Measurements from ENCODE around the gene TBC1D23.
"Not testable (repeated sequence)": the region's sequence is repeated elsewhere in the genome, so short reads cannot be mapped to it uniquely, and the experiment has no call there.

The TBC1D23 gene

GRCh38 chr3:100260685-100261484 lies at the start of gene TBC1D23:
Gene TBC1D23, plus strand, starts transcription at chr3:100260992. Its CDS starts 27 bp downstream, at chr3:100261019.
- peak; percentile 97 for DNase-seq

DNA sequence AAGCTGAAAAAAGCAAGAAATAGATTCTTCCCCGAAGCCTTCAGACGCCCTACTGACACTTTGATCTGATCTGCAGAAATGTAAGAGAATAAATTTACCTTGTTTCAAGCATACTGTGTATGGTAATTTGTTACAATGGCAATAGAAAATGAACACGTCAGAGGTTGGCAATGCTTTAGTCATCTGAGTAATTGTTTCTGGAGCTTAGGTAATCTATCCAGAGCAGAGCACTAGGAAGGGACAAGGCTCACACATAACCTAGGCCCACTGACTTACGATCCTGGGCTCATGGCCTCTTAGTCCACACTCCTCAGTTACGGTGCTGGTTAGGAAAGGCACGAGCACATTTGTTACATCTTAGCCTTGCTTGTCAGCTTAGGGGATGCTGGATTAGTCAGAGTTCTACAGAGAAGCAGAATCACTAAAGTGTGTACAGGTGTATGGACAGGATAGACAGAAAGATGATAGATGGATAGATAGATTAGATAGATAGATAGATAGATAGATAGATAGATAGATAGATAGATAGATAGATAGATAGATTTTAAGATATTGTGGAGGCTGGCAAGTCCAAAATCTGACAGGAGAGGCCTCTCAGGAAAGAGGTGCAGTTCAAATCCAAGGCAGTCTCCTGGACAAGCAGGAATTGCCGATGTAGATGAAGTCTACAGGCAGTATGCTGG lies 46.8 kb upstream of the TBC1D23 start:
- no peak for DNase-seq

- DNase-seq, result no peak
Observed at GRCh38 chr3:100214574-100214964, 46.2 kb upstream of the TBC1D23 start.

DNA sequence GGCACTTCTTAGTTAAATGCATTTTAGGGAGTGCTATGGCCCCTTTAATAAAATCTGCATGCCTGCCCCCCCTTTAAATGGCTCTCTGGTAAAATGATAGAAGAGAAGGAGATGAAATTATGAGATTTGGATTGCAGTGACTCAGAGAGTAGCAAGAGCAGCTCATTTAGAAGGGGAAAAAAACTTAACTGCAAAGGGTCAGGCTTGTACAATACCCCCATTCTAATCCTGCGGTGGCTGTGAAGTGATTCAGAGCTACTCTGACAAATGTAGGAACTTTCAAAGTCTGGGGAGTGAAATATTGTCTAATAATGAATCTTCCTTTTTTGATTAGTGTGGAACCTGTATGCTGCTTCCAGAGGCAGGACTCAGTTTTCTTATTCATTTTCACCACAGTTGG lies 44.1 kb upstream of the TBC1D23 start:
- DNase-seq, result no peak

- DNase-seq, result no peak
Observed at GRCh38 chr3:100221159-100221558, 39.6 kb upstream of the TBC1D23 start.

DNA sequence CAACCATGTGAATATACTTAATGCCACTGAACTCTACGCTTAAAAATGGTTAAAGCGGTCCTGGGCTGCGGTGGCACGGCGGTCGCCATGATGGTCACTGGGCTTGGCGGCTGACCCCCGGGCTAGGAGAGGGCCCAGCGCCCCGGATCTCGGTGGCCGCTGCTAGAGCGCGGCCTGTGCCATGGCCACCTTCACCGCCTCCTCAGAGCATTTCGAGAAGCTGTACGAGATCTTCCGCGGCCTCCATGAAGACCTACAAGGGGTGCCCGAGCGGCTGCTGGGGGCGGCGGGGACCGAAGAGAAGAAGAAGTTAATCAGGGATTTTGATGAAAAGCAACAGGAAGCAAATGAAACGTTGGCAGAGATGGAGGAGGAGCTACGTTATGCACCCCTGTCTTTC lies 35.6 kb upstream of the TBC1D23 start:
- DNase-seq, result no peak

DNA sequence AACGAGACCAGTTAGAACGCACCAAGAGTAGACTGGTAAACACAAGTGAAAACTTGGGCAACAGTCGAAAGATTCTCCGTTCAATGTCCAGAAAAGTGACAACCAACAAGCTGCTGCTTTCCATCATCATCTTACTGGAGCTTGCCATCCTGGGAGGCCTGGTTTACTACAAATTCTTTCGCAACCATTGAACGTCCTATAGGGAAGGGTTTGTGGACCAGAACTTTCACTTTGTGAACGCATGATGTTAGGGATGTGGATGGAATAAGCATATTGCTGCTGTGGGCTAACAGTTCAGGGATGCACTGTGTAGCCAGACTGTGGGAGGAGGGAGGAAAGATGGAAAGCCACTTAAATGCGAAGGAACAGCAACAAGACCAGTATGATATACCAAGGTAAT lies 34.9 kb upstream of the TBC1D23 start:
- no peak for DNase-seq

- DNase-seq, result no peak
Observed at GRCh38 chr3:100226712-100227429, 33.9 kb upstream of the TBC1D23 start.

GRCh38 chr3:100227511-100227921 lies 33.3 kb upstream of the TBC1D23 start:
- DNase-seq, result no peak

- DNase-seq, result no peak
Observed at GRCh38 chr3:100228247-100228646, 32.5 kb upstream of the TBC1D23 start.

DNA sequence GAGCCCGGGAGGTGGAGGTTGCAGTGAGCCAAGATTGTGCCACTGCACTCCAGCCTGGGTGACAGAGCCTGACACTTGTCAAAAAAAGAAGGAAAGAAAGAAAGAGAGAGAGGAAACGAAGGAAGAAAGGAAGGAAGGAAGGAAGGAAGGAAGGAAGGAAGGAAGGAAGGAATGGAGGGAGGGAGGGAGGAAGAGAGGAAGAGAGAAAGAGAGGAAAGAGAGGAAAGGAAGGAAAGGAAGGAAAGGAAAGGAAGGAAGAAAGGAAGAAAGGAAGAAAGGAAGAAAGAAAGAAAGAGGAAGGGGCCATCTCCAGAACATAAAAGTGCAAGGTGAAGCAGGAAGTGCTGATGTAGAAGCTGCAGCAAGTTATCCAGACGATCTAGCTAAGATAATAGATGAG lies 31.6 kb upstream of the TBC1D23 start:
- not testable (repeated sequence) for DNase-seq

GRCh38 chr3:100230710-100231109 lies 30.1 kb upstream of the TBC1D23 start:
- no peak for DNase-seq

GRCh38 chr3:100231668-100232067 lies 29.1 kb upstream of the TBC1D23 start:
- no peak for DNase-seq

- DNase-seq, result no peak
Observed at GRCh38 chr3:100234364-100234763, 26.4 kb upstream of the TBC1D23 start.

GRCh38 chr3:100238599-100238998 lies 22.2 kb upstream of the TBC1D23 start:
- no peak for DNase-seq

- DNase-seq, result not testable (repeated sequence)
Observed at GRCh38 chr3:100242471-100242870, 18.3 kb upstream of the TBC1D23 start.

- no peak for DNase-seq
Observed at GRCh38 chr3:100244264-100244663, 16.5 kb upstream of the TBC1D23 start.

GRCh38 chr3:100245136-100245535 lies 15.7 kb upstream of the TBC1D23 start:
- DNase-seq, result no peak

DNA sequence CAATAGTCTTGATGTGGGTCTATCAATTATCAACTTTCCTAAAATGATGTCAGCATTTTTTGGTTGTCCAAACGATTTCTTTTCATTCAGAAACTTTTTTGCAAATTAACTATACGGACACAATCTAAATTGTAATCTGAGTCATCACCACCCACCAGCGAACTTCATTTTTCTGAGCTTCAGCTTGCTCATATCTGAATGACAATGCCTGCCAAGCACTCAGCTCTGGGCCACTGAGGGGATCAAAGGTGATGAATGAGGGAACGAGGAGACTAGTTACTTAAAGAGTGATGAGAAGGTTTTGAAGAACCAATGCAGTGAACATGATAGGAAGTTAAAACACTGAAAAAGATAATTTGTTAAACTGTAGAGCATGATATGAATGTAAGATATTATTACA lies 14.9 kb upstream of the TBC1D23 start:
- no peak for DNase-seq

DNA sequence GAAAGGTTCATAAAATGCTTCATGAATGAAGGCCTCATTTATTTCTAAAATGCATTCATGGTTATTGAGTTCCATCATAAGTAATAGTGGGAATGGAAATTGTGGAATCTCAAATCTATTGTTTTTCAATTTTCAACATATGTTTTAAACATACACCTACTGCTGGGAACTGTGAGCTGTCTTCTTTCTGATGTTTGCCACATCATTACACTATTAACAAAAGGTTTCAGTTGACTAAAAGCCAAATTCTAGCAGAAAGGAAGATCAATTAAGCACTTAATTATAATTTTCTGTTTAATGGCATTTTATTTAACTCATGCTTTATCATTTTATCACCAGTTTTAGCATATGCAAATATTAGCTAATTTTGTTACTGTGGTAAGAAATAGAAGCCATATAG lies 13.8 kb upstream of the TBC1D23 start:
- no peak for DNase-seq

- no peak for DNase-seq
Observed at GRCh38 chr3:100252001-100252400, 8.8 kb upstream of the TBC1D23 start.

DNA sequence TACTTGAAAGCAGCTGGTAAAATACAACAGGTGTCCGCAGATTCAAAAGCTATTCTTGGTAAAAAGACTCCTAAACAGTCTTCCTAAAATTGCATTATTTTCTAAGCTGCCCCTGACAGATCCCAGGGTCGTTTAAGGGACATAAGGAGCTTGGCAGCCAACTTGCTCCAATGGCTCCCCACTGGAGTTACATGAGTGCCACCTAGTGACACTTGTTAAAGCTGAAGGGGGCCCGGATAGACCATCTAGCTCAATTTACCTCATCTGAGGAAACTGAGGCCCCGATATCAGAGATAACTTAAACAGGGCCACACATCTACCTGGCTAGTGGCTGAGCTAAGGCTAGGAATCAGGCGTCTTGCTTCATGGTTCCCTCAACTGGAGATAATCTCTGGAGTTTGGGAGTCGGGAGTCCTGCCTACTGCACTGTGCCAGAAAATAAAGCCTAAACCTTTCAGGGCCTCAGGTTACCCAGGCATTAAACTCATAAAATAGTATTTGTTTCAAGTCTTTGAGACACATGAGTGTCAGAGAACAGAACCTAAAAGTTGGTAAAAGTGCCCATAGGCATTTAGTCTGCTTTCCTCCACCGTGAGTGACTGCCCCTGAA lies 6.5 kb upstream of the TBC1D23 start:
- peak; percentile 69 for DNase-seq

- DNase-seq, result no peak
Observed at GRCh38 chr3:100256731-100257151, 4.1 kb upstream of the TBC1D23 start.
